Measurements from ENCODE around the gene ARMC3. TPM values are rescaled to one million over a fixed set of nuclear protein-coding genes. Genes with fewer than 3 reads are reported as not detected.

Gene ARMC3
- total and polyA plus RNA-seq, 9 of the 15 experiments (the other 6 are each of a cell fraction or from before 2014, with no cell fraction given): 0.33 to 1.1 (median 0.62) TPM

- TF ChIP-seq HLTF (IDR thresholded peaks at IDR 0.05) (no peak), RAD51 (IDR thresholded peaks at IDR 0.05; ENCODE audit: borderline replicate concordance, low read depth) (no peak), CBX5 (IDR thresholded peaks at IDR 0.05; ENCODE audit: borderline replicate concordance, low read depth) (no peak), ZBTB33 (CRISPR knock-in tag; IDR thresholded peaks at IDR 0.05) (peak; percentile 92), RFX1 (IDR thresholded peaks at IDR 0.05) (peak; percentile 94), EP400 (IDR thresholded peaks at IDR 0.05) (0 out of 2 replicates have a peak, but pooled peaks have one; percentile 34), MYC (IDR thresholded peaks at IDR 0.05; ENCODE audit: low read depth, low read length) (0 out of 2 replicates have a peak, but pooled peaks have one; percentile 34), MYC (CRISPR knock-in tag; IDR thresholded peaks at IDR 0.05; ENCODE audit: borderline replicate concordance, low read depth) (no peak), POLR2G (IDR thresholded peaks at IDR 0.05; ENCODE audit: low read depth, low read length) (peak; percentile 56; the same call in 1 of the 2 replicates), CEBPB (tag; IDR thresholded peaks at IDR 0.05) (peak; percentile 33; the same call in 1 of the 2 replicates), RBFOX2 (IDR thresholded peaks at IDR 0.05; ENCODE audit: low read depth, low read length) (peak; percentile 58), SNIP1 (IDR thresholded peaks at IDR 0.05; ENCODE audit: low read depth) (no peak), ZNF324 (CRISPR knock-in tag; IDR thresholded peaks at IDR 0.05) (no peak), HDAC1 (IDR thresholded peaks at IDR 0.05) (peak in 1 of 2 experiments; percentile 41; a peak in 1 of 4 replicates), ZBTB11 (CRISPR knock-in tag; IDR thresholded peaks at IDR 0.05) (no peak)
- TF ChIP-seq, protein P1, sequence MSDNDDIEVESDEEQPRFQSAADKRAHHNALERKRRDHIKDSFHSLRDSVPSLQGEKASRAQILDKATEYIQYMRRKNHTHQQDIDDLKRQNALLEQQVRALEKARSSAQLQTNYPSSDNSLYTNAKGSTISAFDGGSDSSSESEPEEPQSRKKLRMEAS (CRISPR knock-in tag; IDR thresholded peaks at IDR 0.05): peak; percentile 26; the same call in 1 of the 2 replicates
- TF ChIP-seq, protein P2, sequence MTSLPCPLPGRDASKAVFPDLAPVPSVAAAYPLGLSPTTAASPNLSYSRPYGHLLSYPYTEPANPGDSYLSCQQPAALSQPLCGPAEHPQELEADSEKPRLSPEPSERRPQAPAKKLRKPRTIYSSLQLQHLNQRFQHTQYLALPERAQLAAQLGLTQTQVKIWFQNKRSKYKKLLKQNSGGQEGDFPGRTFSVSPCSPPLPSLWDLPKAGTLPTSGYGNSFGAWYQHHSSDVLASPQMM (CRISPR knock-in tag; IDR thresholded peaks at IDR 0.05): no peak
- TF ChIP-seq, protein P3, sequence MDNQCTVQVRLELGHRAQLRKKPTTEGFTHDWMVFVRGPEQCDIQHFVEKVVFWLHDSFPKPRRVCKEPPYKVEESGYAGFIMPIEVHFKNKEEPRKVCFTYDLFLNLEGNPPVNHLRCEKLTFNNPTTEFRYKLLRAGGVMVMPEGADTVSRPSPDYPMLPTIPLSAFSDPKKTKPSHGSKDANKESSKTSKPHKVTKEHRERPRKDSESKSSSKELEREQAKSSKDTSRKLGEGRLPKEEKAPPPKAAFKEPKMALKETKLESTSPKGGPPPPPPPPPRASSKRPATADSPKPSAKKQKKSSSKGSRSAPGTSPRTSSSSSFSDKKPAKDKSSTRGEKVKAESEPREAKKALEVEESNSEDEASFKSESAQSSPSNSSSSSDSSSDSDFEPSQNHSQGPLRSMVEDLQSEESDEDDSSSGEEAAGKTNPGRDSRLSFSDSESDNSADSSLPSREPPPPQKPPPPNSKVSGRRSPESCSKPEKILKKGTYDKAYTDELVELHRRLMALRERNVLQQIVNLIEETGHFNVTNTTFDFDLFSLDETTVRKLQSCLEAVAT (IDR thresholded peaks at IDR 0.05): no peak
These were observed at the start of gene ARMC3 (continued) for GRCh38 chr10:22927661-22928403.

Data from K562 (cell line).